HepG2 (cell line): Measurements from ENCODE around the gene CHDH. TPM values are rescaled to one million over a fixed set of nuclear protein-coding genes. Genes with fewer than 3 reads are reported as not detected.

Experiments used
- ARNT2 ChIP-seq: sonication (generic); formaldehyde crosslinking; IDR thresholded peaks from 2 replicates; pipeline ENCODE4 v1.8.0; 2022; ENCODE audit warnings: mild to moderate bottlenecking, low read depth, missing genetic modification reagents, moderate library complexity
- ATF5 ChIP-seq: sonication (generic); formaldehyde crosslinking; IDR thresholded peaks from 2 replicates; pipeline ENCODE4 v1.4.0; 2020; ENCODE audit warnings: mild to moderate bottlenecking, low read depth, missing genetic modification reagents
- BCL6 ChIP-seq: IDR thresholded peaks from 2 replicates; pipeline ENCODE4 v1.6.1; 2016; ENCODE audit warnings: missing genetic modification reagents, missing compliant biosample characterization
- BRF2 ChIP-seq: sonication (generic); formaldehyde crosslinking; IDR thresholded peaks from 2 replicates; pipeline ENCODE4 v1.8.1; 2022; ENCODE audit warnings: mild to moderate bottlenecking, missing genetic modification reagents
- CBFB ChIP-seq: sonication (generic); formaldehyde crosslinking; IDR thresholded peaks from 2 replicates; pipeline ENCODE4 v1.4.0; 2020; ENCODE audit warnings: missing genetic modification reagents
- CCAR2 ChIP-seq: fragments of 200-400 bp; formaldehyde crosslinking; optimal IDR thresholded peaks from 2 replicates; pipeline ENCODE3; 2018; ENCODE audit warnings: low read depth, mild to moderate bottlenecking, low read length, moderate library complexity
- EP300 ChIP-seq, 3 experiments: sonication (generic) in 1 of 3; formaldehyde crosslinking in 1 of 3; IDR thresholded peaks; 2 replicates each; pipeline versions ENCODE4 v1.5.1 to v1.6.1; 2011 to 2020; ENCODE audit warnings: low read depth in 2 of 3, low read length in 2 of 3, borderline replicate concordance in 1 of 3, improper control_type of control experiment in 1 of 3, mild to moderate bottlenecking in 1 of 3, missing genetic modification reagents in 1 of 3, moderate library complexity in 1 of 3
- KDM5A ChIP-seq: fragments of 200-600 bp; sonication (generic); IDR thresholded peaks from 2 replicates; pipeline ENCODE4 v1.7.0; 2018; ENCODE audit warnings: antibody characterized with exemption, mild to moderate bottlenecking, low read length, borderline replicate concordance
- KLF11 ChIP-seq: IDR thresholded peaks from 2 replicates; pipeline ENCODE4 v1.6.1; 2016; ENCODE audit warnings: missing compliant biosample characterization
- MED8 ChIP-seq: sonication (generic); formaldehyde crosslinking; IDR thresholded peaks from 2 replicates; pipeline ENCODE4 v1.8.1; 2023; ENCODE audit warnings: mild to moderate bottlenecking, missing genetic modification reagents; ENCODE audit not compliant: insufficient replicate concordance
- NFIB ChIP-seq: sonication (generic); formaldehyde crosslinking; IDR thresholded peaks from 2 replicates; pipeline ENCODE4 v1.9.0; 2021; ENCODE audit warnings: missing genetic modification reagents, mild to moderate bottlenecking, borderline replicate concordance
- TBP ChIP-seq: sonication (generic); formaldehyde crosslinking; IDR thresholded peaks from 2 replicates; pipeline ENCODE4 v1.5.0; 2020; ENCODE audit warnings: missing genetic modification reagents
- TCF7L2 ChIP-seq: IDR thresholded peaks from 2 replicates; pipeline ENCODE4 v1.6.1; 2011; ENCODE audit warnings: mild to moderate bottlenecking, low read depth, low read length, moderate library complexity
- ZFP36L1 ChIP-seq: sonication (generic); formaldehyde crosslinking; IDR thresholded peaks from 2 replicates; pipeline ENCODE4 v1.8.0; 2022; ENCODE audit warnings: mild to moderate bottlenecking, missing genetic modification reagents, moderate library complexity
- ZFP41 ChIP-seq: sonication (generic); formaldehyde crosslinking; IDR thresholded peaks from 2 replicates; pipeline ENCODE4 v1.4.0; 2020; ENCODE audit warnings: mild to moderate bottlenecking, missing genetic modification reagents, borderline replicate concordance
- ZMYM3 ChIP-seq: sonication (generic); formaldehyde crosslinking; IDR thresholded peaks from 2 replicates; pipeline ENCODE4 v1.5.1; 2020; ENCODE audit warnings: mild to moderate bottlenecking, missing genetic modification reagents
- ZNF17 ChIP-seq: sonication (generic); formaldehyde crosslinking; IDR thresholded peaks from 2 replicates; pipeline ENCODE4 v1.5.0; 2020; ENCODE audit warnings: mild to moderate bottlenecking, missing genetic modification reagents
- ZNF280D ChIP-seq: sonication (generic); formaldehyde crosslinking; IDR thresholded peaks from 2 replicates; pipeline ENCODE4 v1.5.1; 2020; ENCODE audit warnings: mild to moderate bottlenecking, missing genetic modification reagents
- ZNF333 ChIP-seq: sonication (generic); formaldehyde crosslinking; IDR thresholded peaks from 2 replicates; pipeline ENCODE4 v1.4.0; 2020; ENCODE audit warnings: mild to moderate bottlenecking, missing genetic modification reagents, borderline replicate concordance
- polyA plus RNA-seq, 8 experiments: library from polyadenylated mRNA; depleted of rRNA in 3 of 8; stranded (reverse) in 7 of 8; unstranded in 1 of 8; fragments of >200 nt; fragmentation: Illumina TruSeq in 4 of 8; extraction: Trizol in 4 of 8; gene quantifications; 2 replicates each; pipeline versions ENCODE4 v1.2.1 to v1.2.3, GENCODE V29; 2011 to 2016; ENCODE audit warnings: low read depth in 4 of 8, missing spikeins in 1 of 8, mixed read lengths in 1 of 8; ENCODE audit not compliant: insufficient read depth in 1 of 8
- total RNA-seq, 5 experiments: library from RNA; depleted of rRNA; stranded (reverse); fragments of >200 nt; fragmentation: Illumina TruSeq; extraction: Trizol; gene quantifications; 2 replicates each; pipeline ENCODE4 v1.2.3, GENCODE V29; 2016; ENCODE audit warnings: low read depth in 1 of 5
- TF ChIP-seq, protein P1 (sequence below): sonication (generic); formaldehyde crosslinking; IDR thresholded peaks from 2 replicates; pipeline ENCODE4 v1.4.0; 2020; ENCODE audit warnings: missing genetic modification reagents, borderline replicate concordance

Gene CHDH
- total and polyA plus RNA-seq, 2 of the 13 experiments (the other 11 are each of a cell fraction or from before 2014, with no cell fraction given): 28.1 to 48.9 TPM

DNA sequence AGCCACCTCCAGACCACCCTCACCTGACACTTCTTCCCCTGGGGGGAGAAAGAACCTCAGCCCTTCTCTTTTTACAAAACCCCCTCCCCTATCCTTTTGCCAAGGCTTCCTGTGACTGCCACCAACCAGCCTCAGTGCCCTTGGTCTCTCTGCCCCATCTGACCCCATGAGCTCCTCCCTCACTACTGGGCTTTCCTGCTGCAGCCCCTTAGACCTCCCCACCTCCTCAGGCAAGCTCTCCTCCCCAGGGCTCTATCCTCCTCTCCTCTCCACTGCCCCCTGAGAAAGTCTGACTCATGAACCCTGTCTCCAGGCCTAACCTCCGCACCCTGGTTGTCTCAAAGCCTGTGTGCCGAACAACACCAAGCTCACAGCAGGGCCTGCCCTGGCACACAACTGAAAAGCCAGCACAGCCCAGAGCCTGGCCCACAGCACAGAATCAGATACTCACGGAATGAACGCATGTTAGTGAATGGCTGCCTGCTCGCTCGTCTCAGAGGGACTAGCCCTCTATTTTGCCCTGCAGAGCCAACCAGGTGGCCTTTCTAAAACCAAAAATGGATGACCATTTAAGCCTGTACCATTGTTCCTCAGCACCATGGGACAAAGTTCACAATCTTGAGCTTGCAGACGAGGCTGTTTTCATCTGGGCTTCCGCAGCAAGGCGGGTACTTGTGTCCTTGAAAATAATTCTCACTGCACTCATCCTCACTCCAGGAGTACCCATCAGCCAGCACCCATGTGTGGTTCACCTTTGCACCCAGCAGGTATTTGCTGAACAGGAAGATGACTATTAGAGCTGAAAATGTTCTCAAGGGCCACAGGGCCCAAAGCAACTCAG, 1.7 kb downstream of the CHDH start (continued):
- no peak for TF ChIP-seq ZNF280D
- TF ChIP-seq ZFP36L1: no peak
- TF ChIP-seq ATF5: no peak; the same call in 1 of the 2 replicates
- no peak for TF ChIP-seq TBP (CRISPR knock-in tag)
- TF ChIP-seq ZFP41: no peak
- TF ChIP-seq ZMYM3 (CRISPR knock-in tag): no peak
- TF ChIP-seq CCAR2: no peak
- no peak for TF ChIP-seq KLF11 (CRISPR knock-in tag)
- peak; percentile 34 for TF ChIP-seq BCL6 (CRISPR knock-in tag)
- TF ChIP-seq TCF7L2: no peak
- no peak for TF ChIP-seq ZNF333
- no peak for TF ChIP-seq NFIB (CRISPR knock-in tag)
- TF ChIP-seq CBFB (CRISPR knock-in tag): no peak
- TF ChIP-seq BRF2 (CRISPR knock-in tag): 0 out of 2 replicates have a peak, but pooled peaks have one; percentile 66
- TF ChIP-seq EP300 (IDR thresholded peaks at IDR 0.05; ENCODE audit: low read depth in 2 of 2, low read length in 2 of 2): peak in 1 of 2 experiments; percentile 54; a peak in 1 of 4 replicates
- TF ChIP-seq EP300 (CRISPR knock-in tag; IDR thresholded peaks at IDR 0.05; ENCODE audit: borderline replicate concordance): peak; percentile 53; the same call in 1 of the 2 replicates
- TF ChIP-seq ZNF17: no peak
- TF ChIP-seq ARNT2 (CRISPR knock-in tag): peak; percentile 32; the same call in 1 of the 2 replicates
- TF ChIP-seq KDM5A: no peak; the same call in 1 of the 2 replicates
- peak; percentile 81 for TF ChIP-seq MED8
- TF ChIP-seq, protein P1, sequence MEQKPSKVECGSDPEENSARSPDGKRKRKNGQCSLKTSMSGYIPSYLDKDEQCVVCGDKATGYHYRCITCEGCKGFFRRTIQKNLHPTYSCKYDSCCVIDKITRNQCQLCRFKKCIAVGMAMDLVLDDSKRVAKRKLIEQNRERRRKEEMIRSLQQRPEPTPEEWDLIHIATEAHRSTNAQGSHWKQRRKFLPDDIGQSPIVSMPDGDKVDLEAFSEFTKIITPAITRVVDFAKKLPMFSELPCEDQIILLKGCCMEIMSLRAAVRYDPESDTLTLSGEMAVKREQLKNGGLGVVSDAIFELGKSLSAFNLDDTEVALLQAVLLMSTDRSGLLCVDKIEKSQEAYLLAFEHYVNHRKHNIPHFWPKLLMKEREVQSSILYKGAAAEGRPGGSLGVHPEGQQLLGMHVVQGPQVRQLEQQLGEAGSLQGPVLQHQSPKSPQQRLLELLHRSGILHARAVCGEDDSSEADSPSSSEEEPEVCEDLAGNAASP (CRISPR knock-in tag): no peak; the same call in 1 of the 2 replicates
